Hematopoietic multipotent progenitor cell treated with erythropoietin and hydrocortisone succinate and interleukin-3 and kit ligand, for 15 days (in vitro differentiated cells): ENCODE measurements around the gene WFIKKN1.
A peak's percentile ranks its signal among the peaks of the same experiment; 100 is the strongest.

ENCODE experiments used
- DNase-seq: peaks from one replicate; pipeline ENCODE4 v3.0.0-alpha.2; 2015; ENCODE audit warnings: low spot score

The WFIKKN1 gene

DNA sequence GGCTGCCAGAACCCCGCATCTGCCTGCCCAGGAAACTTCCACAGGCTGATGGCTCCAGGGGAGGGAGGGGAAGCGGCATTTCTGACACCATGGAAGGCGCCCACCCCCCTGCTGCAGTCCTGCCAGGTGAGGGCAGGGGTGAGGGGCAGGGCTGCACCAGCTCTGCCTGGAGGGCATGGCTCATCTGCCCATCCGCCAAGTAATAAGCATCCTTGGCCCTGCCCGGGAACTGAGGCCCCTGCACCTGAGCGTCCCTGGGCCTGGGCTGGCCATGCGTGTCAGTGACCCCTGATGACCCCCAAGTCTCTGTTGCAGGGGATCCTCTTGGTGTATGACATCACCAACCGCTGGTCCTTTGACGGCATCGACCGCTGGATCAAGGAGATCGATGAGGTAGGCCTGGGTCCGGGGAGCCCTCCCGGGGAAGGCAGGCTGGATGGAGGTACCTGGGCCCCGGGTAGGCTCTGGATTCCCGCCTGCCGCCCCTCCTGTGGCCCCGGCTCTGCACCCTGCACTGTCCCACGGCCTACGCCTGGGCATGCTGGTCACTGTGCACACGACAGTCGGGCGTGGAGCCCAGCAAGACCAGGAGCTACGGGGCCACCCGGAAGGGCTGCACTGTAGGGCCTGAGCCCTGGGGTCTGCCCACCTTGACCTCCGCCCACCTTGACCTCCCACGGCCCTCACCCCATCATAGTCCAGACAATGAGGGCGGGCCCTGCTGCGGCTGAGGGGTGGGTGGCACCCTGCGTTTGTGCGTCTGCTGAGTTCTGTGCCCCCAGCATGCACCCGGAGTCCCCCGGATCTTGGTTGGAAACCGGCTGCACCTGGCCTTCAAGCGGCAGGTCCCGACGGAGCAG, 5.4 kb upstream of the WFIKKN1 start:
- no peak for DNase-seq

DNA sequence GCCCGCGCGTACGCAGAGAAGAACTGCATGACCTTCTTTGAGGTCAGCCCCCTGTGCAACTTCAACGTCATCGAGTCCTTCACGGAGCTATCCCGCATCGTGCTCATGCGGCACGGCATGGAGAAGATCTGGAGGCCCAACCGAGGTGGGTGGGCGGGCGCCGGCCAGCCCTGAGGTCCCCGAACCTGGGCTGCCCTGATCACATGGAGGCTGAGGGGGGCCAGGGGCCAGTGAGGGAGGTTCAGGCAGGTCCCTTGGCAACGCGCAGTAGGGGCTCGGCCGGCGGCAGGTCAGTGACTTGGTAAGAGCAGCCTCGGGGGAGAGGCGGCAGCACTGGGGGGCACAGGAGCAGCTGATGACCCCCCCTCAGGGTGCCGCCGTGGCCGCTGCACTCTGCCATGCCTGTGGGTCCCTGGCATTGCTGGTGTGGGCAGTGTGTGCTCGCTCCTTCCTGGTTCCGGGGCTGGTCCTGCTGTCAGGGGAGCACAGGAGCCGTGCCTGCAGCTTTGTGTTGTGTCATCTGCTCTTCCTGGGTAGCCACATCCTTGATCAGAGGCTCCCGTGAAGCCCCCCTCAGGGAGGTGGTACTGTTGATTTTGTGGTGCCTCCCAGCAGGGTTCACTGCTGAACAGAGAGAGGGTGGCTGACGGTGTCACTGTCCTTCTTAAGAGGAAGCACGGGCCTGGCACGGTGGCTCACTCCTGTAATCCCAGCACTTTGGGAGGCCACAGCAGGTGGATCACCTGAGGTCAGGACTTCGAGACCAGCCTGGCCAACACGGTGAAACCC, 4.6 kb upstream of the WFIKKN1 start:
- DNase-seq = no peak

DNA sequence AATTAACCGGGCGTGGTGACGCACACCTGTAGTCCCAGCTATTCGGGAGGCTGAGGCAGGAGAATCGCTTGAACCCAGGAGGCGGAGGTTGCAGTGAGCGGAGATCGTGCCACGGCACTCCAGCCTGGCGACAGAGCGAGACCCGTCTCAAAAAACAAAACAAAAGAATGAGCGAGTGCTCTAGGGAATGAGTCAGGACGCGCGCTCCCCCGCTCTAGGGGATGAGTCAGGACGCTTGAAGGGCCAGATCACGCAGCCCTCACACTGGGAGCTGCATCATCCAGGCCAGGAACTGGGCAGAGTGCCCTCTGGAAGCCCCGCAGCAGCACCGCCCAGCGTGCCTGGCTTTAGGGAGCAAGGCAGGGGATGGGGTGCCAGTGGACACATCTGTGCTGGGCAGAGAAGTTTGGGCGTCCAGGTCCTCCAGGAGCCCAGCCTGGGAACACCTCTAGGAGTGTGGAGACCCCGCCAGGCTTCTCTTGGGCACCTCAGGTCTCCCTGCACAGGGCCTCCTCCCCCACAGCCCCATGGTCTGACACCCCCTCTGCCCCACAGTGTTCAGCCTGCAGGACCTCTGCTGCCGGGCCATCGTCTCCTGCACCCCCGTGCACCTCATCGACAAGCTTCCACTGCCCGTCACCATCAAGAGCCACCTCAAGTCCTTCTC, 3.9 kb upstream of the WFIKKN1 start:
- no peak for DNase-seq

DNA sequence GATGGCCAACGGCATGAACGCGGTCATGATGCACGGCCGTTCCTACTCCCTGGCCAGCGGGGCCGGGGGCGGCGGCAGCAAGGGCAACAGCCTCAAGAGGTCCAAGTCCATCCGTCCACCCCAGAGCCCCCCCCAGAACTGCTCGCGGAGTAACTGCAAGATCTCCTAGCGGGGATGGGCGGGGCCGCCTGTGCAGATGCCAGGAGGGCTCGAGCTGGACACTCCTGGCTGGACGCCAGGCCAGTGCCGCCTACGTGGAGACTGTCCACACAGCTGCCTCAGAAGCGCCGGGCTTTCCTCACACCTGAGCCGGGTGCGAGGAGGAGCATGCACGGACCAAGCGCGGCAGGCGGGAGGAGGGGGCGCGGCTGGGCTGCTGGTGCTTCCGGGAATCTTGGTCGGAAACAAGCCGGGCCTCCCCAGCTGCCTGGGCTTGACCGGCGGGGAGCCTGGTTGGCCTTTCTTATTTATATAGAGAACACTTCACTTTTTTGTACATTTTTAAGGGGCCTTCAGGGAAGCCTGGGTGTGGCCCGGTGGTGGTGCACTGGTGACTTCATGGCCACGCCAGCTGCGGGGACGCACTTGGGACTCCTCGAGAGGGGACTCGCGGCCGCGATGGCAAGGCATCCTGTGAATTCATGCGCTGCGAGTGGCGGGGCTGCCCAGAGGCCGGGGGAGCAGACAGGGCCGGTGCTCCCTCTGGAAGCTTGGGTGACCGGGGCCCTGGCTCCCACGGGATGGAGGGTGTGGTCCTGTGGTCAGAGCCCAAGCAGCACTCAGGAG, 3.1 kb upstream of the WFIKKN1 start:
- no peak for DNase-seq

DNA sequence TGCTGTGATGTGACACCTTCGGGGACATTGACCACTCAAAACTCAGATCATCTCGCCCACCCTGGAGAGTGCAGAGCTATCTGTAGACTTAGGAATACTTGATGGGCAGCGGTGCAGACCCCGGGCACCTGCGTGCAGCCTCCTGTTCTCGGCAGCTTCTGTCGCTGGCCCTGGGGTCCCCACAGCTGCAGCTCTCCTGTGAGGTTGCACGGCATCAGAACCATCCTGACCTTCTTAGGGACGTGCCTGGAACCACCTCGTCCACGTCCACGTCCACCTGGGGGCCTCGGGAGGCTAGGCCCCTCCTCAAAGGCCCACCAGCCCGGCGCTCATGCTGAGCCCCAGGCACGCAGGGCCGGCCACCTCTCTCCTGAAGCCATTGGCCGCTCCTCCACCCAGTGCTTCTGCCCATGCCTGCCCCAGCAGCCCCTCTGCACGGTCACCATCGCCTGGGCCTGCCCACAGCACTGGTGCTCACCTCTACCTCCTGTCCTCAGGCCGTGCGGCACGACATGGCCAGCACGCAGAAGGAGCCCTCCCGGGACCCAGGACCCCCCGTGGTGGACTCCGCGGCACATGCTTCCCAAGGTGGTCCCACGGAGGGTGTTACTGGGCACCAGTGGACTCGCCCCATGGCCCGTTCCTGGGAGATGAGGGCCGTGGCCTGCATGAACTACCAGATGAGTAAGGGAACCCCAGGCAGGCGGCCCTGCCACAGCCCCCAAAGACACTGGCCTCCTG, 2.3 kb upstream of the WFIKKN1 start:
- DNase-seq = no peak

DNA sequence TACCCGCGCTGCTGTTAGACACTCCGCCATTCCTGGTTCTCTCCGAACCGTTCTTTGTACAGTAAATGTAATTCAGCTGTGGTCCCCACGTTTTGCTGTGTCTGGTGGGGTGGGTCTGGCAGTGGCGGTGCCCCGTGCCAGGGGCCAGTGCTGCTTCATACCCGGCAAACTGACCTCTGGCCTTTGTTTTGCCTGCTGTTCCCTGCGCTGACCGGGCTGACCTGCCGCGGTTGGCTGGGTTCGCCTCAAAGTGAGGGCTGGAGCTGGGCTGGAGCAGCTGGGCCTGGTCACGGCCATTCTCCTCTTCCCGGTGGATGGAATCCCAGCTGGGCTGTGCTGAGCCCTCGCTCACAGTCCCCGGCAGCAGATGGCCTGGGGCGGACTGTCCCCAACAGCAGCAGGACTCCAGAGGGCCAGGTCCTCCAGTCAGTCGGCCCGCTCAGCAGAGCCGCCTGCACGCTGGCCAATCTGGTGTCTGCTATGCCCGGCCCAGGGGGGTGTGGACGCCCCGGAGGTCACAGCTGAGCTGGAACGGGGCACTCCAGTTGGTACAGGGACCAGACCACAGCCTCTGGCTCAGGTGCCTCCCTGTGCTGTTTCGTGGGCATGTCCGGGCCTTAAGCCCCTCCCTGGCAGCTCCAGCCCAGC, 1.5 kb upstream of the WFIKKN1 start:
- no peak for DNase-seq

DNA sequence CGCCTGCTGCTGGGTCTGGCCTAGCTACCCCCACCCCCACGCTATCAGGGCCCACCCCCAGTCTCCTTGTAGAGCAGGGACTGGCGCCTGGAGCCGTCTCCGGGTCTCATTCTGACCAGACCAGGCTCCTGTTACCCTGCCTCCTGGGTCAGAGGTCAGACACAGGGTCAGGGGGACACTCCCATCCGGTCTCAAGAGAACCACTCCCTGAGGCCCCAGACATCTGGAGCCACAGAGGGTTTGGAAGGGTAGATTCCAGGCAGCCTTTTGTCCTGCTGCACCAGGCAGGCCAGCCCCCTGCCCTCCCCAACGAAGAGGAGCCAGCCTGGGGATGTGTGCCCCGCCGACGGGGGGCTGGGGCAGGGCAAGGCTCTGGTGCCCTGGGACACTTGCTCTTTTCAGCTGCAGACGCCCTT, 944 bp upstream of the WFIKKN1 start:
- no peak for DNase-seq

DNA sequence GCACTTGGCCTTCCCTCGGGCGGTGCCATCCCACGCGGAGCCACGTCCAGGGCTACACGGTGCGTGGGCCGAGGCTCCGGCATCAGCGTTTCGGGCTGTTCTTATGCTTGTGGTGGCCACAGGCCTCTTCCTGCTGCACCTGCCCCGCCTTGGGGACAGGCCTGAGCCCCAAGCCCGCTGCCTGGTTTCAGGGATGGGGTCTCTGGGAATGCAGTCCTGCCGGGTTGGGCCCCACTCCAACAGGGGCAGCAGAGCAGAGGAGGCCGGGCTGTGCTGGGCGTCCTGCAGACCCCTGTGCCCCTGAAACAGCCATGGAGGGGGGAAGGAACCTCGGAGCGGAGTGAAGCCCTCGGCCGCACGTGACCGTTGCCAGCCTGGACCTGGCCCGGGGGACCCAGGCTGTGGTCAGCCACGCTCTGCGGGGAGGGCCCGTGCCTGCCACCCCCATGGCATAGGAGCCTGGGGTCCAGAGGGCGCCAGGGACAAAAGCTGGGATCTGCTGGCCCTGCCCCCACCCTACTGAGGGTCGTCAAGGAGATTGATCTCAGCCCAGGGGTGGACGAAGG, 453 bp upstream of the WFIKKN1 start:
- DNase-seq = no peak

DNA sequence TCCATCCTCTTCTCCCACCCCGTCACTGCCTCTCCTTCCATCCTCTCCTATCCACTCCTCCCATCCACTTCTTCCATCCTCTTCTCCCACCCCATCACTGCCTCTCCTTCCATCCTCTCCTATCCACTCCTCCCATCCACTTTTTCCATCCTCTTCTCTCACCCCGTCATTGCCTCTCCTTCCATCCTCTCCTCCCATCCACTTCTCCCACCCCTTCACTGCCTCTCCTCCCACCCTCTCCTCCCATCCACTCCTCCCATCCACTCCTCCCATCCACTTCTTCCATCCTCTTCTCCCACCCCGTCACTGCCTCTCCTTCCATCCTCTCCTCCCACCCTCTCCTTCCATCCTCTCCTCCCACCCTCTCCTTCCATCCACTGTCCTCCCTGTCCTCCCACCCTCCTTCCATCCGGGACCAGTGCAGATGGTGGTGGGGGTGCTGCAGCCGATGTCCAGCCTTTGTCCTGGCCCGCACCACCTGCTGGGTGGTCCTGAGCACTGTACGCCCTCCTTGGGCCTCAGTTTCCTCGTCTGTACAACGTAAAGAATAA, 1.1 kb downstream of the WFIKKN1 start:
- DNase-seq = no peak

DNA sequence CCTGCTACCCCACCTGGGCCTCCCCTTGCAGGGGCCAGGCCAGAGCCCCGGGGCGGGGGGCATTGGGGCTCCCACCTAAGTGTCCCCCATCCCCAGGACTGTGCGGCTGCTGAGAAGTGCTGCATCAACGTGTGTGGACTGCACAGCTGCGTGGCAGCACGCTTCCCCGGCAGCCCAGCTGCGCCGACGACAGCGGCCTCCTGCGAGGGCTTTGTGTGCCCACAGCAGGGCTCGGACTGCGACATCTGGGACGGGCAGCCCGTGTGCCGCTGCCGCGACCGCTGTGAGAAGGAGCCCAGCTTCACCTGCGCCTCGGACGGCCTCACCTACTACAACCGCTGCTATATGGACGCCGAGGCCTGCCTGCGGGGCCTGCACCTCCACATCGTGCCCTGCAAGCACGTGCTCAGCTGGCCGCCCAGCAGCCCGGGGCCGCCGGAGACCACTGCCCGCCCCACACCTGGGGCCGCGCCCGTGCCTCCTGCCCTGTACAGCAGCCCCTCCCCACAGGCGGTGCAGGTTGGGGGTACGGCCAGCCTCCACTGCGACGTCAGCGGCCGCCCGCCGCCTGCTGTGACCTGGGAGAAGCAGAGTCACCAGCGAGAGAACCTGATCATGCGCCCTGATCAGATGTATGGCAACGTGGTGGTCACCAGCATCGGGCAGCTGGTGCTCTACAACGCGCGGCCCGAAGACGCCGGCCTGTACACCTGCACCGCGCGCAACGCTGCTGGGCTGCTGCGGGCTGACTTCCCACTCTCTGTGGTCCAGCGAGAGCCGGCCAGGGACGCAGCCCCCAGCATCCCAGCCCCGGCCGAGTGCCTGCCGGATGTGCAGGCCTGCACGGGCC, 1.9 kb downstream of the WFIKKN1 start:
- DNase-seq = no peak

DNA sequence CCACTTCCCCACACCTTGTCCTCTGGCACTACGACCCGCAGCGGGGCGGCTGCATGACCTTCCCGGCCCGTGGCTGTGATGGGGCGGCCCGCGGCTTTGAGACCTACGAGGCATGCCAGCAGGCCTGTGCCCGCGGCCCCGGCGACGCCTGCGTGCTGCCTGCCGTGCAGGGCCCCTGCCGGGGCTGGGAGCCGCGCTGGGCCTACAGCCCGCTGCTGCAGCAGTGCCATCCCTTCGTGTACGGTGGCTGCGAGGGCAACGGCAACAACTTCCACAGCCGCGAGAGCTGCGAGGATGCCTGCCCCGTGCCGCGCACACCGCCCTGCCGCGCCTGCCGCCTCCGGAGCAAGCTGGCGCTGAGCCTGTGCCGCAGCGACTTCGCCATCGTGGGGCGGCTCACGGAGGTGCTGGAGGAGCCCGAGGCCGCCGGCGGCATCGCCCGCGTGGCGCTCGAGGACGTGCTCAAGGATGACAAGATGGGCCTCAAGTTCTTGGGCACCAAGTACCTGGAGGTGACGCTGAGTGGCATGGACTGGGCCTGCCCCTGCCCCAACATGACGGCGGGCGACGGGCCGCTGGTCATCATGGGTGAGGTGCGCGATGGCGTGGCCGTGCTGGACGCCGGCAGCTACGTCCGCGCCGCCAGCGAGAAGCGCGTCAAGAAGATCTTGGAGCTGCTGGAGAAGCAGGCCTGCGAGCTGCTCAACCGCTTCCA, 2.7 kb downstream of the WFIKKN1 start:
- DNase-seq = no peak

DNA sequence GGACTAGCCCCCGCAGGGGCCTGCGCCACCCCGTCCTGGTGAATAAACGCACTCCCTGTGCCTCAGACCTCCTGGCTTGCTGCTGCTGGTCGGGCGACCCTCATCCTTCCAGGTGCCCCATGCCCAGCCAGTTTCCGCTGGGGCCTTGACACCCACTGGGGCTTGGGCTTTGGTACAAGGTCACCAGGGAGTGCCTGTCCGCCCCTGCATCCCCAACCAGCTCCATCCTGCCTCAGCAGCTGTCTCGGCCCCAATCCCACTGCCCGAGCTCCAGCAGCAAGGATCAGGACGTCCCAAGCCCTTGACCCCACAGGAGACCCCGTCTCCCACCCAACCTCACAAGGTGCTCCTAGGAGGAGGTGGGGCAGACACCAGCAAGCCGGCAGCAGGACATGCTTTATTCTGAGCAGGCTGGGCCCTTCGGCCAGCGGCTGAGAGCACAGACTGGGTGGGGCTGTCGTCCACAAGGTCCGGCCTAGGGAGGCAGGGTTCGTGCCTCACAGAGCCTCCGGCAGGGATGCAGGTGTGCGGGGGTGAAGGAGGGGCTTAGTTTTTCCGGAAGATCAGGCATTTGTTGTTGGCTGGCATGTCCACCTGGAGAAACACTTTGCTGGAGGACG, 3.4 kb downstream of the WFIKKN1 start:
- no peak for DNase-seq

DNA sequence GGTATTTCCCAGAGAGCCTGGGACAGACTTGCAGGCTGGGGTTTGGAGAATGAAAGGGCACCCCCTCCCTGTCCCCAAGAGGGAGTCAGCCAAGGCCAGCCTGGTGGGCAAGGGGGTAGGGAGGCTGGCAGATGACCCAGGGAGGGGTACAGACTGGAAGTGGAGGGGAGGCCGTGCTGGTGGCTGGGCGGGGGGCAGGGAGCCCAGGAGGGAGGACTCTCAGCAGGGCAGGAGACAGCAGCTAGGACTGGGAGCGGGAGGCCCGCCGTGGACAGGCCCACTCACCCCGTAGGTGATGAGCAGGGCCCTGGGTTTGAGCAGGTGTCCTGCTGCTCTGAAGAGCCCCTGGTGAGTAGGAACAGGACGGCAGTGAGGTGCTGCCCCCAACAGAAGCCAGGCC, 4.2 kb downstream of the WFIKKN1 start:
- DNase-seq = no peak

DNA sequence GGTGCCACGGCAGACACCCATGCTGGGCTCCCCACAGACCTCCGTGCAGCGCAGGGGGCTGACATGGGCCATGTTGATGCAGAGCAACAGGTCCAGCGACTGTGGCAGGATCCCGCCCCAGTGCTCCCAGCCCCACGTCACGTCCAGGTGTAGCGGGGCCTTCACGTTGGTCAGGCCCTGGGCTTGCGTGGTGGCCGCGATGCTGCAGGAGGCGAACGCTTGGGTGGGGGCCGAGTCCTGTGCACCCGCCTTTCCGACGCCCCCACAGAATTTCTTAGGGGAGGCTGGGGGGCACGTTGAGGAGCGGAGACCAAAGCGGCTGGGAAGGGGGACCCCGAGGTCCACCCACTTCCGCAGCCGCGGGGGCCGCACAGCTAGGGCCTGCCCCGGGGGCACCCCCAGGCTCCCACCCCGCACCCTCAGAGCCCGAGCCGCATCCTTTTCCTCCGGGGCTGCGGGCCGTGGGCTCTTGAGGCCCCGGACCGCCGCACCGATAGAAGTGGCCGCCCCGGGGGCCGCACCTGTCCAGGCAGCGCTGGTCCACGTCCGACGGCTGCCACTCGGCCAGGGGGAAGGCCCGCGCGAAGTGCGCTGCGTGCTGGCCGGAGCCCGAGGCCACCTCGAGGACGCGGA, 4.9 kb downstream of the WFIKKN1 start:
- no peak for DNase-seq

DNA sequence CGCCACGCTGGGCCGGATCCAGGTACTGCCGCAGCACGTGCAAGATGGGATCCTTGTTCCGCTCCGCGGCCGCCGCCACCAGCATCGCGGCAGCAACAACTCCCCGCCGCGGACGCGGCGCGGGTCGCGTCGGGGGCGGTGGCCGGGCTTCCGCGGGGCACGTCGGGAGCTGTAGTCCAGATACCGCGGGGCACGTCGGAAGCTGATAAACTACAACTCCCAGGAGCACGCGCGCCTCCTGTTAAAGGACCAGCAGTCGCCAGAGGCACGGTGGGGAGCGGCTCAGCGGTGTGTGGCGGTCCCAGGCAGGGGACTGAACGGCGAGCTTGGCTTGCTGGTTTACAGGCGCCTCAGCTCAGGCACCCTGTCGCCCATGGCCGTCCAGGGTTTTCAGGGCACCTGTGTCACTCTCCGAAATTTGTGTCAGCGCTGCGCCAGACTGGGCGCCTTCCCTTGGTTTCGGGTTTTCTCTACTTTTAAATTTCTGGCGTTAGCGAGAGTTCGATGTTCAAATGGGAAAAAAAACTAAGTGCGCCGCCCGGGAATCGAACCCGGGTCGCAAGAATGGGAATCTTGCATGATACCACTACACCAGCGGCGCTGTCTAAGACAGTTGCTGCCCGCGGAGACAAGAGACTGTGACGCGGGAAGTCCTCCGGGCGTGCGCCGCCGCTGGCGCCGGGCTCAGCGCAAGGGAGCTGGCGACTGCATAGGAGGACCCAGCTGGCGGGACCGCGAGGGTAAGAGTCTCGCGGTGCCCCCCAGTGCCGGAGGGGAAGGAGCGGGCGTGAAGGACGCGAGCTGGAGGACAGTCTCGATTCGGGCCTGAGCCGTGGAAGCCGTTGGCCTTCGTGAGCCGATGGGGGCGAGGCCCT, 5.7 kb downstream of the WFIKKN1 start, which contains the start of gene METTL26:
METTL26 (minus strand) TSS at position 100 of the 875 bp plus-strand sequence; CDS start at position 85, 15 bp downstream.
- peak; percentile 92 for DNase-seq
